GM21447 (cell line): ENCODE data around the gene DENND4C.
"Not testable (repeated sequence)": the region's sequence is repeated elsewhere in the genome, so short reads cannot be mapped to it uniquely, and the experiment has no call there.

ENCODE experiments used
- ATAC-seq: cut with Tn5 transposase; IDR thresholded peaks from one replicate; pipeline ENCODE4 v1.9.1; 2021; ENCODE audit not compliant: unreplicated experiment

The DENND4C gene

GRCh38 chr9:19408693-19409400 is 178.4 kb downstream of the DENND4C start, which contains the start of gene ACER2:
TSS of gene ACER2 (plus strand) at chr9:19409009. CDS start at chr9:19409085, 76 bp downstream.
- peak; percentile 88 for ATAC-seq

- ATAC-seq = peak; percentile 26
Observed at GRCh38 chr9:19409401-19410194, 179.1 kb downstream of the DENND4C start.

- no peak for ATAC-seq
Observed at GRCh38 chr9:19410195-19410503, 179.7 kb downstream of the DENND4C start.

- ATAC-seq = no peak
Observed at GRCh38 chr9:19410594-19410993, 180.1 kb downstream of the DENND4C start.

GRCh38 chr9:19411316-19411715 is 180.8 kb downstream of the DENND4C start:
- no peak for ATAC-seq

- ATAC-seq = not testable (repeated sequence)
Observed at GRCh38 chr9:19413456-19413855, 183.0 kb downstream of the DENND4C start.

GRCh38 chr9:19416143-19416542 is 185.7 kb downstream of the DENND4C start:
- no peak for ATAC-seq

- no peak for ATAC-seq
Observed at GRCh38 chr9:19420877-19421276, 190.4 kb downstream of the DENND4C start.
